ENCODE results near the gene PSEN1. TPM values are rescaled to one million over a fixed set of nuclear protein-coding genes. Genes with fewer than 3 reads are reported as not detected.

Gene PSEN1
- polyA plus RNA-seq, 2 of the 4 experiments (the other 2 are of a cell fraction), result 21.6 to 38.1 TPM

DNA sequence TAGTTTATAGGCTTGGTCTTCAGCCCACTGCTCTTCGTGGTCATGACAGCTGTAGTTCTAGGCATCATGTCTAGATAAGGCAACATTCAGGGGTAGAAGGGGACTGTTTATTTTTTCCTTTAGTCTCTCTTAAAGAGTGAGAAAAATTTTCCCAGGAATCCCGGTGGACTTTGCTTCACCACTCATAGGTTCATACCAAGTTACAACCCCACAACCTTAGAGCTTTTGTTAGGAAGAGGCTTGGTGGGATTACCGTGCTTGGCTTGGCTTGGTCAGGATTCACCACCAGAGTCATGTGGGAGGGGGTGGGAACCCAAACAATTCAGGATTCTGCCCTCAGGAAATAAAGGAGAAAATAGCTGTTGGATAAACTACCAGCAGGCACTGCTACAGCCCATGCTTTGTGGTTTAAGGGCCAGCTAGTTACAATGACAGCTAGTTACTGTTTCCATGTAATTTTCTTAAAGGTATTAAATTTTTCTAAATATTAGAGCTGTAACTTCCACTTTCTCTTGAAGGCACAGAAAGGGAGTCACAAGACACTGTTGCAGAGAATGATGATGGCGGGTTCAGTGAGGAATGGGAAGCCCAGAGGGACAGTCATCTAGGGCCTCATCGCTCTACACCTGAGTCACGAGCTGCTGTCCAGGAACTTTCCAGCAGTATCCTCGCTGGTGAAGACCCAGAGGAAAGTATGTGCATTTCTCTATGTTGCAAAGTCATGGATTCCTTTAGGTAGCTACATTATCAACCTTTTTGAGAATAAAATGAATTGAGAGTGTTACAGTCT lies 75.1 kb downstream of the PSEN1 start:
- ChIA-PET POLR2A (no interaction called here), CTCF (interaction anchor here (0.8 to 1.1 kb wide), 3 partner anchors 16 to 54 kb away, joined by 3 to 4 read pairs (median 3); no protein-coding TSS in a partner anchor)
- Histone ChIP-seq H3K9me3 (no peaks in the 10 kb centered on the region), H3K27ac (no peak overlapping the region), H3K4me3 (no peak overlapping the region), H3K4me1 (peaks cover 10% of the 10 kb centered on the region), H3K4me2 (no peak overlapping the region)
- TF ChIP-seq BHLHE40 (IDR thresholded peaks at IDR 0.05; ENCODE audit: low read depth, low read length) (no peak), RNF2 (IDR thresholded peaks at IDR 0.05; ENCODE audit: borderline replicate concordance, low read depth) (no peak), RARB (CRISPR knock-in tag; IDR thresholded peaks at IDR 0.05) (no peak), EHF (CRISPR knock-in tag; IDR thresholded peaks at IDR 0.05) (no peak), CHD2 (IDR thresholded peaks at IDR 0.05; ENCODE audit: low read length, partially characterized antibody) (no peak), KDM1A (IDR thresholded peaks at IDR 0.05; ENCODE audit: low read depth) (no peak), TP53 (CRISPR knock-in tag; IDR thresholded peaks at IDR 0.05) (no peak), MAX (IDR thresholded peaks at IDR 0.05) (no peak), FOSL2 (IDR thresholded peaks at IDR 0.05) (no peak), FOSL2 (CRISPR knock-in tag; IDR thresholded peaks at IDR 0.05) (no peak), MYC (IDR thresholded peaks at IDR 0.05; ENCODE audit: borderline replicate concordance, low read length) (no peak), TFCP2L1 (CRISPR knock-in tag; IDR thresholded peaks at IDR 0.05) (no peak), BCL3 (IDR thresholded peaks at IDR 0.05) (no peak), ESRRA (IDR thresholded peaks at IDR 0.05; ENCODE audit: borderline replicate concordance, low read length) (no peak), JUNB (IDR thresholded peaks at IDR 0.05) (no peak)
- TF ChIP-seq, protein P1, sequence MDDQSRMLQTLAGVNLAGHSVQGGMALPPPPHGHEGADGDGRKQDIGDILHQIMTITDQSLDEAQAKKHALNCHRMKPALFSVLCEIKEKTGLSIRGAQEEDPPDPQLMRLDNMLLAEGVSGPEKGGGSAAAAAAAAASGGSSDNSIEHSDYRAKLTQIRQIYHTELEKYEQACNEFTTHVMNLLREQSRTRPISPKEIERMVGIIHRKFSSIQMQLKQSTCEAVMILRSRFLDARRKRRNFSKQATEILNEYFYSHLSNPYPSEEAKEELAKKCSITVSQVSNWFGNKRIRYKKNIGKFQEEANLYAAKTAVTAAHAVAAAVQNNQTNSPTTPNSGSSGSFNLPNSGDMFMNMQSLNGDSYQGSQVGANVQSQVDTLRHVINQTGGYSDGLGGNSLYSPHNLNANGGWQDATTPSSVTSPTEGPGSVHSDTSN (IDR thresholded peaks at IDR 0.05), result no peak
- TF ChIP-seq, protein P2, sequence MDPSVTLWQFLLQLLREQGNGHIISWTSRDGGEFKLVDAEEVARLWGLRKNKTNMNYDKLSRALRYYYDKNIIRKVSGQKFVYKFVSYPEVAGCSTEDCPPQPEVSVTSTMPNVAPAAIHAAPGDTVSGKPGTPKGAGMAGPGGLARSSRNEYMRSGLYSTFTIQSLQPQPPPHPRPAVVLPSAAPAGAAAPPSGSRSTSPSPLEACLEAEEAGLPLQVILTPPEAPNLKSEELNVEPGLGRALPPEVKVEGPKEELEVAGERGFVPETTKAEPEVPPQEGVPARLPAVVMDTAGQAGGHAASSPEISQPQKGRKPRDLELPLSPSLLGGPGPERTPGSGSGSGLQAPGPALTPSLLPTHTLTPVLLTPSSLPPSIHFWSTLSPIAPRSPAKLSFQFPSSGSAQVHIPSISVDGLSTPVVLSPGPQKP (IDR thresholded peaks at IDR 0.05; ENCODE audit: low read depth, low read length), result no peak
- TF ChIP-seq, protein P3, sequence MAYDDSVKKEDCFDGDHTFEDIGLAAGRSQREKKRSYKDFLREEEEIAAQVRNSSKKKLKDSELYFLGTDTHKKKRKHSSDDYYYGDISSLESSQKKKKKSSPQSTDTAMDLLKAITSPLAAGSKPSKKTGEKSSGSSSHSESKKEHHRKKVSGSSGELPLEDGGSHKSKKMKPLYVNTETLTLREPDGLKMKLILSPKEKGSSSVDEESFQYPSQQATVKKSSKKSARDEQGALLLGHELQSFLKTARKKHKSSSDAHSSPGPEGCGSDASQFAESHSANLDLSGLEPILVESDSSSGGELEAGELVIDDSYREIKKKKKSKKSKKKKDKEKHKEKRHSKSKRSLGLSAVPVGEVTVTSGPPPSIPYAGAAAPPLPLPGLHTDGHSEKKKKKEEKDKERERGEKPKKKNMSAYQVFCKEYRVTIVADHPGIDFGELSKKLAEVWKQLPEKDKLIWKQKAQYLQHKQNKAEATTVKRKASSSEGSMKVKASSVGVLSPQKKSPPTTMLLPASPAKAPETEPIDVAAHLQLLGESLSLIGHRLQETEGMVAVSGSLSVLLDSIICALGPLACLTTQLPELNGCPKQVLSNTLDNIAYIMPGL (CRISPR knock-in tag; IDR thresholded peaks at IDR 0.05; ENCODE audit: borderline replicate concordance), result no peak
- FAIRE-seq (no peak), ATAC-seq (no peak; a peak in 1 of 6 replicates), DNase-seq (ENCODE audit: low read depth in 1 of 2, low spot score in 1 of 2) (no peak)
- WGBS (ENCODE audit: missing lambda C conversion rate), result 91% methylated on average over 7 of the region's 7 CpGs

DNA sequence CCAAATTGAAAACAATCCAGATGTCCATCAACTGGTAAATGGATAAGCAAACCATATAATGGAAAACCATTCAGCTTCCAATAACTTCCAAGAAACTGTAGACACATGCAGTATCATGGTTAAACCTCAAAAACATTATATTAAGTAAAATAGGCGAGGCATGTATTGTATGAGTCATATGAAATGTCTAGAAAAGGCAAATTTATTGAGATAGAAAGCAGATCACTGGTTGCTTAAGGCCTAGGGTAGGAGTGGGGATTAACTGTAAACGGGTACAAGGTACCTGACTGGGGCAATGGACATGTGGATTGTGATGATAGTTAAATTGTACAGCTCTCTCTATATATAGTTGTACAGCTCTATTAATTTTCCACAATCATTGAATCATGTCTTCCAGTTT lies 79.7 kb downstream of the PSEN1 start:
- CTCF ChIA-PET, result interaction anchor here (0.8 to 1.1 kb wide), 2 partner anchors 13 to 43 kb away, joined by 3 read pairs; no protein-coding TSS in a partner anchor
- TF ChIP-seq BHLHE40 (IDR thresholded peaks at IDR 0.05; ENCODE audit: low read depth, low read length) (no peak), ESRRA (IDR thresholded peaks at IDR 0.05; ENCODE audit: borderline replicate concordance, low read length) (no peak), REST (IDR thresholded peaks at IDR 0.05) (no peak), KDM1A (IDR thresholded peaks at IDR 0.05; ENCODE audit: low read depth) (no peak), CHD4 (IDR thresholded peaks at IDR 0.05; ENCODE audit: borderline replicate concordance) (no peak), CBX8 (IDR thresholded peaks at IDR 0.05) (no peak), HOXB5 (CRISPR knock-in tag; IDR thresholded peaks at IDR 0.05) (no peak), POLR2A (IDR thresholded peaks at IDR 0.05; ENCODE audit: low read length) (no peak)
- TF ChIP-seq, protein P4, sequence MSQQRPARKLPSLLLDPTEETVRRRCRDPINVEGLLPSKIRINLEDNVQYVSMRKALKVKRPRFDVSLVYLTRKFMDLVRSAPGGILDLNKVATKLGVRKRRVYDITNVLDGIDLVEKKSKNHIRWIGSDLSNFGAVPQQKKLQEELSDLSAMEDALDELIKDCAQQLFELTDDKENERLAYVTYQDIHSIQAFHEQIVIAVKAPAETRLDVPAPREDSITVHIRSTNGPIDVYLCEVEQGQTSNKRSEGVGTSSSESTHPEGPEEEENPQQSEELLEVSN (IDR thresholded peaks at IDR 0.05; ENCODE audit: borderline replicate concordance, low read depth), result no peak
- TF ChIP-seq, protein P5, sequence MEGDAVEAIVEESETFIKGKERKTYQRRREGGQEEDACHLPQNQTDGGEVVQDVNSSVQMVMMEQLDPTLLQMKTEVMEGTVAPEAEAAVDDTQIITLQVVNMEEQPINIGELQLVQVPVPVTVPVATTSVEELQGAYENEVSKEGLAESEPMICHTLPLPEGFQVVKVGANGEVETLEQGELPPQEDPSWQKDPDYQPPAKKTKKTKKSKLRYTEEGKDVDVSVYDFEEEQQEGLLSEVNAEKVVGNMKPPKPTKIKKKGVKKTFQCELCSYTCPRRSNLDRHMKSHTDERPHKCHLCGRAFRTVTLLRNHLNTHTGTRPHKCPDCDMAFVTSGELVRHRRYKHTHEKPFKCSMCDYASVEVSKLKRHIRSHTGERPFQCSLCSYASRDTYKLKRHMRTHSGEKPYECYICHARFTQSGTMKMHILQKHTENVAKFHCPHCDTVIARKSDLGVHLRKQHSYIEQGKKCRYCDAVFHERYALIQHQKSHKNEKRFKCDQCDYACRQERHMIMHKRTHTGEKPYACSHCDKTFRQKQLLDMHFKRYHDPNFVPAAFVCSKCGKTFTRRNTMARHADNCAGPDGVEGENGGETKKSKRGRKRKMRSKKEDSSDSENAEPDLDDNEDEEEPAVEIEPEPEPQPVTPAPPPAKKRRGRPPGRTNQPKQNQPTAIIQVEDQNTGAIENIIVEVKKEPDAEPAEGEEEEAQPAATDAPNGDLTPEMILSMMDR (IDR thresholded peaks at IDR 0.05), result no peak

More for the DNA sequence above, 79.7 kb downstream of the PSEN1 start:
- DNase-seq (ENCODE audit: low read depth in 1 of 2, low spot score in 1 of 2) (no peak), FAIRE-seq (no peak), ATAC-seq (no peak)
- 86% methylated on average over 2 of the region's 2 CpGs for WGBS (ENCODE audit: missing lambda C conversion rate)
- no peak overlapping the region for H3K4me2 ChIP-seq
- no peak overlapping the region for H3K4me3 ChIP-seq
- no peaks in the 10 kb centered on the region for H3K9me3 ChIP-seq
- H3K4me1 ChIP-seq, result peaks cover 4% of the 10 kb centered on the region; the same call in 2 of the 3 replicates
- POLR2A ChIA-PET, result no interaction called here
- H3K27ac ChIP-seq, result no peak overlapping the region
